Lung (tissue), 12 donors: ENCODE data around the gene GABARAP. TPM values are rescaled to one million over a fixed set of nuclear protein-coding genes. Genes with fewer than 3 reads are reported as not detected.

Experiments
- ATAC-seq: fragments of 200-7000 bp; cut with Tn5 transposase; one replicate; pipeline ENCODE4 v1.9.1; 2020; ENCODE audit warnings: moderate number of reproducible peaks; ENCODE audit not compliant: insufficient read depth, low FRiP score
- DNase-seq, 3 donors: peaks; one replicate each; pipeline ENCODE4 v3.0.0-alpha.2; 2013 to 2017
- H3K27ac ChIP-seq, 2 donors: one replicate each; pipeline ENCODE4 v1.5.1; 2013; ENCODE audit warnings: mild to moderate bottlenecking in 2 of 2, moderate library complexity in 2 of 2, control low read depth in 1 of 2, inconsistent platforms in 1 of 2, low read depth in 1 of 2, low read length in 1 of 2
- H3K27me3 ChIP-seq, 3 donors: one replicate each; pipeline ENCODE4 v1.5.1; 2013; ENCODE audit warnings: low read length in 2 of 3; ENCODE audit not compliant: control insufficient read depth in 3 of 3, insufficient read depth in 3 of 3
- H3K36me3 ChIP-seq, 4 donors: one replicate each; pipeline ENCODE4 v1.5.1; 2013; ENCODE audit warnings: low read length in 4 of 4, mild to moderate bottlenecking in 1 of 4, moderate library complexity in 1 of 4; ENCODE audit not compliant: control insufficient read depth in 4 of 4, insufficient read depth in 4 of 4
- H3K4me1 ChIP-seq, 5 donors: one replicate each; pipeline ENCODE4 v1.5.1; 2013; ENCODE audit warnings: low read length in 5 of 5, mild to moderate bottlenecking in 2 of 5, moderate library complexity in 1 of 5; ENCODE audit not compliant: control insufficient read depth in 5 of 5, insufficient read depth in 5 of 5
- H3K4me3 ChIP-seq: one replicate; pipeline ENCODE4 v1.5.1; 2013; ENCODE audit warnings: mild to moderate bottlenecking, control low read depth, moderate library complexity
- H3K9ac ChIP-seq, 2 donors: one replicate each; pipeline ENCODE4 v1.5.1; 2013; ENCODE audit warnings: low read length in 2 of 2, control low read depth in 1 of 2; ENCODE audit not compliant: insufficient read depth in 1 of 2
- H3K9me3 ChIP-seq, 4 donors: one replicate each; pipeline ENCODE4 v1.5.1; 2013; ENCODE audit warnings: low read length in 3 of 4, mild to moderate bottlenecking in 1 of 4, moderate library complexity in 1 of 4; ENCODE audit not compliant: control insufficient read depth in 4 of 4, insufficient read depth in 3 of 4
- CTCF ChIP-seq: IDR thresholded peaks from 2 replicates; pipeline ENCODE4 v1.5.1; 2012; ENCODE audit warnings: mild to moderate bottlenecking; ENCODE audit errors: control extremely low read depth, extremely low read depth
- WGBS, 2 donors: extraction: QIAGEN DNeasy Blood & Tissue Kit; methylation state at CpG; one replicate each; pipeline ENCODE4 v1.1.7; 2013; 5-methylcytosine and 5-hydroxymethylcytosine counted together
- polyA plus RNA-seq, 2 donors: library from polyadenylated mRNA; stranded (reverse); fragments of 200-250 nt; gene quantifications; one replicate each; pipeline ENCODE4 v1.2.1, GENCODE V29; 2013
- total RNA-seq, 2 donors: library from RNA; depleted of rRNA in 1 of 2; stranded (reverse); fragments of >200 nt in 1 of 2; gene quantifications; one replicate each; pipeline ENCODE4 v1.2.1, GENCODE V29; 2014 to 2021
- donor health status: control.
- donor health status: control.
- donor health status: Bipolar disorder and iron deficiency.
- donor health status: healthy.
- donor health status: DM: yes; HTN: yes; CAD: no.

GABARAP gene
- total and polyA plus RNA-seq, 4 donors, result 315 to 1,149 (median 685) TPM

DNA sequence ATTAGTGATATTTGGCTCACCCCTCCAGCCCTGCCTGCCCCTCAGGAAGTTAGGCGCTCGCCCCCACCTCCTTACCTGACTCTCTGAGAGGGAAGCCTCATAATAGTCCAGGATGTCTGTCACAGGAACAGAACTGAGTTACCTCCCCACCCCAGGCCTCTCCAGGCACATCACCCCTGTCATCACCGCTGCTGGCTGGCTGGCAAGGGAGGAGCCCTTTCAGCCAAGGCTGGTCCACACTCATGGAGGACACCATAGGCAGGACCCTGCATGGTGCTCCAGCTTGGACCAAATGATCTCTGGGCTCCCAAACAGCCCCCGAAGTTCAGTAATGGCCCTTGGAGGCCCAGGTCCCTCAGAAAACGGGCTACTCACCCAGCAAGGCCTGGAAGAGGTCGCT lies 24.1 kb downstream of the GABARAP start:
- TF ChIP-seq CTCF, result no peak
- Histone ChIP-seq H3K9me3 (no peaks in the 10 kb centered on the region), H3K9ac (peak overlapping the region in 1 of 2 donors; percentile 94), H3K4me3 (no peak overlapping the region), H3K27ac (peak overlapping the region in 1 of 2 donors; percentile 20), H3K27me3 (no peaks in the 10 kb centered on the region), H3K36me3 (peaks cover 0 to 18% (median 12%) of the 10 kb centered on the region in 4 donors), H3K4me1 (peaks cover 6 to 61% (median 24%) of the 10 kb centered on the region in 5 donors)
- no peak for ATAC-seq
- WGBS, 2 donors, result 55 to 68% methylated on average over 6 of the region's 6 CpGs
- DNase-seq, result no peak

- Histone ChIP-seq H3K27me3 (no peaks in the 10 kb centered on the region), H3K4me1 (peaks cover 6 to 63% (median 24%) of the 10 kb centered on the region in 5 donors), H3K9ac (peak overlapping the region in 1 of 2 donors; percentile 94), H3K36me3 (peaks cover 0 to 10% (median 5%) of the 10 kb centered on the region in 4 donors), H3K27ac (peak overlapping the region in 1 of 2 donors; percentile 20), H3K9me3 (no peaks in the 10 kb centered on the region), H3K4me3 (no peak overlapping the region)
- peak; percentile 87 to 95 (median 90) for DNase-seq
- WGBS, 2 donors, result 0 to 3% methylated on average over 26 to 32 of the region's 32 CpGs
- TF ChIP-seq CTCF, result no peak
- no peak for ATAC-seq
Observed at GRCh38 chr17:7217113-7217987, 24.9 kb downstream of the GABARAP start.

- H3K4me1 ChIP-seq, result peaks cover 6 to 69% (median 24%) of the 10 kb centered on the region in 5 donors
- H3K36me3 ChIP-seq, result peaks cover 0 to 3% (median 2%) of the 10 kb centered on the region in 4 donors
- TF ChIP-seq CTCF, result no peak
- 23% methylated on average over 7 of the region's 7 CpGs for WGBS, 2 donors
- DNase-seq (peak in 1 of 3 donors; percentile 19), ATAC-seq (no peak)
- no peaks in the 10 kb centered on the region for H3K27me3 ChIP-seq
- peak overlapping the region in 1 of 2 donors; percentile 60 for H3K9ac ChIP-seq
- no peak overlapping the region for H3K4me3 ChIP-seq
- no peaks in the 10 kb centered on the region for H3K9me3 ChIP-seq
- no peak overlapping the region for H3K27ac ChIP-seq
Observed at GRCh38 chr17:7216242-7217112, 25.8 kb downstream of the GABARAP start.
